Activated CD4-positive, alpha-beta T cell treated with anti-CD3 and anti-CD28 coated beads for 24 hours (primary cell): ENCODE measurements around the gene NUDT3.
"Not testable (repeated sequence)": the region's sequence is repeated elsewhere in the genome, so short reads cannot be mapped to it uniquely, and the experiment has no call there.

Source experiments
- DNase-seq, 2 donors: peaks; one replicate each; pipeline ENCODE4 v3.0.0-alpha.2; 2020; ENCODE audit warnings: low read depth in 2 of 2

NUDT3 gene

GRCh38 chr6:34370361-34370760, 22.1 kb downstream of the NUDT3 start:
- DNase-seq: no peak

- DNase-seq: no peak
Observed at GRCh38 chr6:34369385-34369784, 23.1 kb downstream of the NUDT3 start.

- no peak for DNase-seq
Observed at GRCh38 chr6:34366639-34366921, 25.9 kb downstream of the NUDT3 start.

- DNase-seq: not testable (repeated sequence)
Observed at GRCh38 chr6:34365781-34366638, 26.5 kb downstream of the NUDT3 start.

- DNase-seq: not testable (repeated sequence)
Observed at GRCh38 chr6:34363681-34364075, 28.8 kb downstream of the NUDT3 start.

GRCh38 chr6:34362909-34363680, 29.4 kb downstream of the NUDT3 start:
- DNase-seq: no peak

- DNase-seq: no peak
Observed at GRCh38 chr6:34362176-34362575, 30.3 kb downstream of the NUDT3 start.

- no peak for DNase-seq
Observed at GRCh38 chr6:34360556-34360955, 31.9 kb downstream of the NUDT3 start.

- DNase-seq: no peak
Observed at GRCh38 chr6:34359418-34360158, 32.9 kb downstream of the NUDT3 start.

GRCh38 chr6:34358389-34358905, 34.0 kb downstream of the NUDT3 start:
- DNase-seq: no peak

- DNase-seq: no peak
Observed at GRCh38 chr6:34357937-34358336, 34.5 kb downstream of the NUDT3 start.

- no peak for DNase-seq
Observed at GRCh38 chr6:34355889-34356288, 36.6 kb downstream of the NUDT3 start.

- DNase-seq: not testable (repeated sequence)
Observed at GRCh38 chr6:34354230-34354629, 38.2 kb downstream of the NUDT3 start.

- DNase-seq: not testable (repeated sequence)
Observed at GRCh38 chr6:34353530-34353929, 38.9 kb downstream of the NUDT3 start.

- no peak for DNase-seq
Observed at GRCh38 chr6:34352305-34352937, 40.0 kb downstream of the NUDT3 start.

- DNase-seq: no peak
Observed at GRCh38 chr6:34350934-34351217, 41.6 kb downstream of the NUDT3 start.

GRCh38 chr6:34350137-34350933, 42.1 kb downstream of the NUDT3 start:
- no peak for DNase-seq

- no peak for DNase-seq
Observed at GRCh38 chr6:34349211-34349610, 43.3 kb downstream of the NUDT3 start.

GRCh38 chr6:34347303-34347702, 45.2 kb downstream of the NUDT3 start:
- DNase-seq: no peak

GRCh38 chr6:34346175-34347119, 46.0 kb downstream of the NUDT3 start:
- DNase-seq: no peak
